ENCODE measurements around the gene PEMT.
A peak's percentile ranks its signal among the peaks of the same experiment; 100 is the strongest.

PEMT gene

GRCh38 chr17:17570798-17571716 lies 20.5 kb downstream of the PEMT start:
- no peak for DNase-seq (ENCODE audit: low read depth)

GRCh38 chr17:17570140-17570797 lies 21.2 kb downstream of the PEMT start:
- DNase-seq (ENCODE audit: low read depth), result no peak

- DNase-seq (ENCODE audit: low read depth), result no peak
These were observed 21.8 kb downstream of the PEMT start for GRCh38 chr17:17569691-17570090.

- peak; percentile 33 for DNase-seq (ENCODE audit: low read depth)
These were observed 22.7 kb downstream of the PEMT start for GRCh38 chr17:17568772-17569195.

- no peak for DNase-seq (ENCODE audit: low read depth)
These were observed 23.9 kb downstream of the PEMT start for GRCh38 chr17:17567631-17568030.

GRCh38 chr17:17566896-17567513 lies 24.5 kb downstream of the PEMT start:
- no peak for DNase-seq (ENCODE audit: low read depth)

- DNase-seq (ENCODE audit: low read depth), result no peak
These were observed 25.8 kb downstream of the PEMT start for GRCh38 chr17:17565471-17566339.

GRCh38 chr17:17564896-17565295 lies 26.6 kb downstream of the PEMT start:
- DNase-seq (ENCODE audit: low read depth), result no peak

GRCh38 chr17:17564323-17564722 lies 27.2 kb downstream of the PEMT start:
- DNase-seq (ENCODE audit: low read depth), result no peak

GRCh38 chr17:17563530-17563929 lies 28.0 kb downstream of the PEMT start:
- DNase-seq (ENCODE audit: low read depth), result no peak

GRCh38 chr17:17562146-17562511 lies 29.4 kb downstream of the PEMT start:
- DNase-seq (ENCODE audit: low read depth), result no peak

- DNase-seq (ENCODE audit: low read depth), result no peak
These were observed 29.9 kb downstream of the PEMT start for GRCh38 chr17:17561408-17562145.

- DNase-seq (ENCODE audit: low read depth), result no peak
These were observed 30.5 kb downstream of the PEMT start for GRCh38 chr17:17560975-17561374.

GRCh38 chr17:17560167-17560566 lies 31.3 kb downstream of the PEMT start:
- no peak for DNase-seq (ENCODE audit: low read depth)

GRCh38 chr17:17559164-17559563 lies 32.3 kb downstream of the PEMT start:
- DNase-seq (ENCODE audit: low read depth), result no peak

- no peak for DNase-seq (ENCODE audit: low read depth)
These were observed 33.1 kb downstream of the PEMT start for GRCh38 chr17:17558431-17558830.

GRCh38 chr17:17557796-17558195 lies 33.7 kb downstream of the PEMT start:
- no peak for DNase-seq (ENCODE audit: low read depth)

- DNase-seq (ENCODE audit: low read depth), result no peak
These were observed 34.8 kb downstream of the PEMT start for GRCh38 chr17:17556671-17557070.

GRCh38 chr17:17555906-17556305 lies 35.6 kb downstream of the PEMT start:
- no peak for DNase-seq (ENCODE audit: low read depth)

- no peak for DNase-seq (ENCODE audit: low read depth)
These were observed 36.4 kb downstream of the PEMT start for GRCh38 chr17:17555151-17555550.

- no peak for DNase-seq (ENCODE audit: low read depth)
These were observed 37.2 kb downstream of the PEMT start for GRCh38 chr17:17554266-17554665.
